ENCODE measurements around the gene SENP3. TPM values are rescaled to one million over a fixed set of nuclear protein-coding genes. Genes with fewer than 3 reads are reported as not detected.

Gene SENP3
- total and polyA plus RNA-seq, 11 donors = 26.4 to 65.5 (median 29.1) TPM

GRCh38 chr17:7589204-7589868 lies 27.6 kb downstream of the SENP3 start:
- peaks cover 3 to 49% (median 26%) of the 10 kb centered on the region in 12 donors for H3K4me1 ChIP-seq
- no peaks in the 10 kb centered on the region for H3K27me3 ChIP-seq
- H3K27ac ChIP-seq = peak overlapping the region in 9 of 12 donors; percentile 13 to 89 (median 51)
- TF ChIP-seq POLR2A (IDR thresholded peaks at IDR 0.05) (no peak), CTCF (IDR thresholded peaks at IDR 0.05) (peak; percentile 81 to 98 (median 90))
- H3K9me3 ChIP-seq = no peaks in the 10 kb centered on the region
- H3K4me3 ChIP-seq = peak overlapping the region; percentile 5 to 66 (median 46)
- intact Hi-C loops (cut with DNase I) = loop anchor here in 4 of 10 donors (5.0 to 10.0 kb wide), 2 partner anchors 98 to 235 kb away; partner anchors contain the start of genes KCTD11 (in 2 of the 4), TMEM95 (in 2 of the 4), TP53 (in 2 of the 4) and WRAP53 (in 2 of the 4)
- DNase-seq (peak; percentile 80 to 91 (median 88)), ATAC-seq (peak; percentile 68 to 85 (median 80))
- peaks cover 6 to 63% (median 48%) of the 10 kb centered on the region in 9 donors for H3K36me3 ChIP-seq
- WGBS, 4 donors = 16 to 50% (median 17%) methylated on average over 18 to 56 of the region's 56 CpGs

GRCh38 chr17:7589891-7590691 lies 28.4 kb downstream of the SENP3 start, which contains the start of gene SOX15:
TSS of gene SOX15 (minus strand) at chr17:7590094. CDS start at chr17:7589676, 418 bp downstream.
- Histone ChIP-seq H3K36me3 (peaks cover 6 to 71% (median 56%) of the 10 kb centered on the region in 9 donors), H3K27ac (peak within 1 kb of the TSS in 9 of 12 donors; percentile 13 to 89 (median 51)), H3K4me3 (peak within 1 kb of the TSS; percentile 5 to 66 (median 46)), H3K9me3 (no peaks in the 10 kb centered on the region), H3K4me1 (peaks cover 3 to 42% (median 19%) of the 10 kb centered on the region in 12 donors), H3K27me3 (no peaks in the 10 kb centered on the region)
- TF ChIP-seq CTCF (IDR thresholded peaks at IDR 0.05) = no peak
- TF ChIP-seq POLR2A (IDR thresholded peaks at IDR 0.05) = no peak
- 64 to 75% (median 67%) methylated on average over 19 to 24 of the region's 24 CpGs for WGBS, 4 donors
- DNase-seq = peak in 1 of 5 donors; percentile 36
- ATAC-seq = peak in 2 of 4 donors; percentile 3
- intact Hi-C loops (cut with DNase I) = loop anchor here in 4 of 10 donors (5.0 to 10.0 kb wide), 2 partner anchors 97 to 235 kb away; partner anchors contain the start of genes KCTD11 (in 2 of the 4), TMEM95 (in 2 of the 4), TP53 (in 2 of the 4) and WRAP53 (in 2 of the 4)

- Histone ChIP-seq H3K4me3 (no peak overlapping the region), H3K27ac (no peak overlapping the region), H3K4me1 (peaks cover 3 to 35% (median 15%) of the 10 kb centered on the region in 12 donors), H3K36me3 (peaks cover 6 to 74% (median 62%) of the 10 kb centered on the region in 9 donors), H3K9me3 (no peaks in the 10 kb centered on the region), H3K27me3 (no peaks in the 10 kb centered on the region)
- TF ChIP-seq POLR2A (IDR thresholded peaks at IDR 0.05) (no peak), CTCF (IDR thresholded peaks at IDR 0.05) (no peak)
- no peak for ATAC-seq
- DNase-seq = peak in 1 of 5 donors; percentile 24
- intact Hi-C loops (cut with DNase I) = no loop called here
- WGBS, 4 donors = 65 to 84% (median 81%) methylated on average over 2 to 4 of the region's 4 CpGs
Measured at GRCh38 chr17:7590743-7591142, 29.0 kb downstream of the SENP3 start.

Measured in heart left ventricle (tissue), 16 donors.